DOHH2 (cell line): ENCODE measurements around the gene CACNG7.

ENCODE experiments used
- H3F3A ChIP-seq: fragments of 200-600 bp; sonication (generic), shearing (Covaris generic); 2 replicates; pipeline ENCODE4 v1.6.0; 2016; ENCODE audit warnings: antibody characterized with exemption, mild to moderate bottlenecking; ENCODE audit not compliant: control insufficient read depth, insufficient read depth
- H3K27ac ChIP-seq: fragments of 200-600 bp; sonication (generic); 2 replicates; pipeline ENCODE4 v1.5.1; 2014; ENCODE audit warnings: low read depth, mild to moderate bottlenecking, low read length, moderate library complexity
- H3K27me3 ChIP-seq: fragments of 200-600 bp; sonication (generic); 2 replicates; pipeline ENCODE4 v1.6.1; 2014; ENCODE audit warnings: mild to moderate bottlenecking, low read length, mixed read lengths; ENCODE audit not compliant: control insufficient read depth
- H3K36me3 ChIP-seq: fragments of 200-600 bp; sonication (generic); 2 replicates; pipeline ENCODE4 v1.6.1; 2014; ENCODE audit warnings: mild to moderate bottlenecking, low read length, moderate library complexity, mixed read lengths; ENCODE audit not compliant: control insufficient read depth
- H3K4me1 ChIP-seq: fragments of 200-600 bp; sonication (generic); 2 replicates; pipeline ENCODE4 v1.6.1; 2014; ENCODE audit warnings: mild to moderate bottlenecking, low read length, mixed read lengths; ENCODE audit not compliant: control insufficient read depth
- H3K4me2 ChIP-seq: fragments of 200-600 bp; sonication (generic); 2 replicates; pipeline ENCODE4 v1.6.0; 2014; ENCODE audit warnings: mild to moderate bottlenecking, low read length, moderate library complexity
- H3K4me3 ChIP-seq: fragments of 200-600 bp; sonication (generic); 2 replicates; pipeline ENCODE4 v1.5.1; 2014; ENCODE audit warnings: mild to moderate bottlenecking, low read length, mixed read lengths
- H3K79me2 ChIP-seq: fragments of 200-600 bp; sonication (generic); 2 replicates; pipeline ENCODE4 v1.6.1; 2014; ENCODE audit warnings: mild to moderate bottlenecking, low read length, mixed read lengths; ENCODE audit not compliant: control insufficient read depth
- H3K9me2 ChIP-seq: fragments of 200-600 bp; sonication (generic); replicated peaks from 2 replicates; pipeline ENCODE4 v1.6.1; 2014; ENCODE audit warnings: mild to moderate bottlenecking, low read length, mixed read lengths; ENCODE audit not compliant: control insufficient read depth
- H3K9me3 ChIP-seq: fragments of 200-600 bp; sonication (generic); 2 replicates; pipeline ENCODE4 v1.6.1; 2014; ENCODE audit warnings: antibody characterized with exemption, low read length, mixed read lengths; ENCODE audit not compliant: control insufficient read depth, insufficient read depth
- H4K20me1 ChIP-seq: fragments of 200-600 bp; sonication (generic); 2 replicates; pipeline ENCODE4 v1.6.0; 2014; ENCODE audit warnings: low read depth, mild to moderate bottlenecking, antibody characterized with exemption, low read length, moderate library complexity; ENCODE audit not compliant: control insufficient read depth, insufficient read depth
- CTCF ChIP-seq: fragments of 200-600 bp; sonication (generic); IDR thresholded peaks from one replicate; pipeline ENCODE4 v1.5.1; 2014; ENCODE audit warnings: antibody characterized with exemption, mild to moderate bottlenecking, low read depth, low read length; ENCODE audit not compliant: poor library complexity, severe bottlenecking
- EZH2phosphoT487 ChIP-seq: fragments of 200-600 bp; sonication (generic); IDR thresholded peaks from 2 replicates; pipeline ENCODE4 v1.6.1; 2017; ENCODE audit warnings: borderline replicate concordance, mild to moderate bottlenecking, antibody characterized with exemption, low read length, moderate library complexity, mixed read lengths

The CACNG7 gene

GRCh38 chr19:53884256-53884655, 24.8 kb upstream of the CACNG7 start:
- TF ChIP-seq EZH2phosphoT487: no peak
- no peak for TF ChIP-seq CTCF
- H3K9me3 ChIP-seq: no peaks in the 10 kb centered on the region
- H4K20me1 ChIP-seq: no peaks in the 10 kb centered on the region
- peaks cover 7% of the 10 kb centered on the region for H3K4me1 ChIP-seq
- H3K4me2 ChIP-seq: no peak overlapping the region
- peaks cover 26% of the 10 kb centered on the region for H3K27me3 ChIP-seq
- H3K9me2 ChIP-seq: no peaks in the 10 kb centered on the region
- H3K27ac ChIP-seq: no peak overlapping the region
- H3F3A ChIP-seq: no peaks in the 10 kb centered on the region
- H3K36me3 ChIP-seq: no peaks in the 10 kb centered on the region
- H3K79me2 ChIP-seq: no peaks in the 10 kb centered on the region
- no peak overlapping the region for H3K4me3 ChIP-seq

DNA sequence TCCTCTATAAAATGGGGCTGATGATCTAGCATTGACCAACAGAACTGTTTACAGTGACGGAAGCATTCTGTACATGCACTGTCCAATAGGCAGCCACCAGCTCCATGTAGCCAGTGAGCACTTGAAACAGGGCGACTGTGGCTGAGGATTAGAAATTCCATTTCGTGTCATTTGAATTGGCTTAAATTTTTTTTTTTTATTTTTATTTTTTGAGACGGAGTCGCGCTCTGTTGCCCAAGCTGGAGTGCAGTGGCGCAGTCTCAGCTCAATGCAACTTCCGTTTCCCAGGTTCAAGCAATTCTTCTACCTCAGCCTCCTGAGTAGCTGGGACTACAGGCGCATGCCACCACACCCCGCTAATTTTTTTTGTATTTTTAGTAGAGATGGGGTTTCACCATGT, 24.0 kb upstream of the CACNG7 start:
- TF ChIP-seq CTCF (no peak), EZH2phosphoT487 (no peak)
- Histone ChIP-seq H3K79me2 (no peaks in the 10 kb centered on the region), H3K9me3 (no peaks in the 10 kb centered on the region), H4K20me1 (no peaks in the 10 kb centered on the region), H3F3A (no peaks in the 10 kb centered on the region), H3K4me1 (peaks cover 7% of the 10 kb centered on the region), H3K4me2 (no peak overlapping the region), H3K4me3 (no peak overlapping the region), H3K36me3 (no peaks in the 10 kb centered on the region), H3K27me3 (peaks cover 26% of the 10 kb centered on the region), H3K9me2 (no peaks in the 10 kb centered on the region), H3K27ac (no peak overlapping the region)

DNA sequence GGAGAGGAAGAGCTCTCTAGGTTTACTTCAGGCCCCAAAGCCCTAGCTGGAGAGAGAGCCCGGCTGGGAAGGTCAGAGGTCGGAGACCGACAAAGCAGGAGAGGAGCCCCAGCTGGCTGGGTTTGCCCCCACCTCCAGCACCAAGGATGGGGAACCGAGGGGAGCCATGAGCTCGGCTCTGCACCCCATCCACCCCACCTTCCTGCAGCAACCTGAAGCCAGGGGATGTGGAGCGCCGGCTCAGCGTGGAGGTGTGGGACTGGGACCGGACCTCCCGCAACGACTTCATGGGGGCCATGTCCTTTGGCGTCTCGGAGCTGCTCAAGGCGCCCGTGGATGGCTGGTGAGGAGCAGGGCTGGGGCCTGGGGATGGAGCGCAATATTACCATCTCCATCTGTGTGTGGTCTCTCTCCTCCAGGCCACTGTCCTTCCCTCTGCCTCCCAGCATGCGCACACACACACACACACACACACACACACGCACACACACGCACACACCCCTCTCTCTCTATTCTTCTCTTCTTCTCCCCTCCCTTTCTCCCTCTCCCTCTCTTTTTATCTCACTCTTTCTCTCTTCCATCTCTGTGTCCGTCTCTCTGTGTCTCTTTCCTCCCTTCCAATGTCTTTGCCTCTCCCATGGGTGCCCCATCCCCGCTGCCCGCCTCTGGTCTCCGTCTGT, 16.6 kb upstream of the CACNG7 start:
- Histone ChIP-seq H3K9me3 (no peaks in the 10 kb centered on the region), H3K36me3 (no peaks in the 10 kb centered on the region), H3K79me2 (no peaks in the 10 kb centered on the region), H4K20me1 (no peaks in the 10 kb centered on the region), H3F3A (no peaks in the 10 kb centered on the region), H3K4me1 (no peaks in the 10 kb centered on the region), H3K4me2 (no peak overlapping the region), H3K9me2 (no peaks in the 10 kb centered on the region), H3K27ac (no peak overlapping the region), H3K27me3 (no peaks in the 10 kb centered on the region), H3K4me3 (no peak overlapping the region)
- no peak for TF ChIP-seq EZH2phosphoT487

GRCh38 chr19:53892981-53893325, 16.1 kb upstream of the CACNG7 start:
- H4K20me1 ChIP-seq: no peaks in the 10 kb centered on the region
- no peaks in the 10 kb centered on the region for H3K9me2 ChIP-seq
- H3K79me2 ChIP-seq: no peaks in the 10 kb centered on the region
- H3K4me2 ChIP-seq: no peak overlapping the region
- no peaks in the 10 kb centered on the region for H3K36me3 ChIP-seq
- no peak overlapping the region for H3K27ac ChIP-seq
- no peaks in the 10 kb centered on the region for H3F3A ChIP-seq
- no peaks in the 10 kb centered on the region for H3K27me3 ChIP-seq
- H3K4me3 ChIP-seq: no peak overlapping the region
- no peaks in the 10 kb centered on the region for H3K9me3 ChIP-seq
- no peak for TF ChIP-seq EZH2phosphoT487
- TF ChIP-seq CTCF: no peak
- no peaks in the 10 kb centered on the region for H3K4me1 ChIP-seq
